Measurements from ENCODE around the gene PLCB4.

DNA sequence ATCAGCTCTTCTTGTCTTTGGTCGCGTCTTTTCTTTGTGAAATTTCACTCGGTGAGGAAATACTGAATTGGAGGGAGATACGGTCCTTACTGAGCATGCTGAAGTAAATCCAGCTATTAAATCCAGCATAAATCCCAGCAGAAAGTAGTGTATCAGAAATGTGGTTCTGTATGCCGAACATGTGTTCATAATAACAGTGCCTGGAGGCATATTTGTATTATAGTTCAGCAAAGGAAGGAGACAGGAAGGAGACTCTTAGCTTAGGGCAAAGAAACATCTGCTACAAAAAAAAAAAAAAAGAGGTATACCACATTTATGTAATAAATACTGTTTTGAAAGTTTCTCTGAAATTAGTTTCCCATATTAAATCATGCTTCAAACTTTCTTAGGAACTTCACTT is 211.8 kb downstream of the PLCB4 start:
- TF ChIP-seq GABPA (IDR thresholded peaks at IDR 0.05; ENCODE audit: low read depth) (no peak), POLR2AphosphoS5 (IDR thresholded peaks at IDR 0.05; ENCODE audit: low read depth, low read length) (no peak), EP300 (IDR thresholded peaks at IDR 0.05; ENCODE audit: borderline replicate concordance in 1 of 2, low read depth in 1 of 2, low read length in 1 of 2) (peak in 1 of 2 experiments; percentile 33; a peak in 1 of 4 replicates), YY1 (IDR thresholded peaks at IDR 0.05; ENCODE audit: low read depth) (no peak), FOXM1 (IDR thresholded peaks at IDR 0.05; ENCODE audit: low read depth) (no peak), RXRA (IDR thresholded peaks at IDR 0.05; ENCODE audit: borderline replicate concordance, low read depth) (no peak), RFX5 (IDR thresholded peaks at IDR 0.05; ENCODE audit: low read length) (no peak), SMC3 (IDR thresholded peaks at IDR 0.05; ENCODE audit: low read depth, low read length) (no peak), TEAD4 (IDR thresholded peaks at IDR 0.05; ENCODE audit: borderline replicate concordance, insufficient read depth) (no peak)
- TF ChIP-seq, protein P1, sequence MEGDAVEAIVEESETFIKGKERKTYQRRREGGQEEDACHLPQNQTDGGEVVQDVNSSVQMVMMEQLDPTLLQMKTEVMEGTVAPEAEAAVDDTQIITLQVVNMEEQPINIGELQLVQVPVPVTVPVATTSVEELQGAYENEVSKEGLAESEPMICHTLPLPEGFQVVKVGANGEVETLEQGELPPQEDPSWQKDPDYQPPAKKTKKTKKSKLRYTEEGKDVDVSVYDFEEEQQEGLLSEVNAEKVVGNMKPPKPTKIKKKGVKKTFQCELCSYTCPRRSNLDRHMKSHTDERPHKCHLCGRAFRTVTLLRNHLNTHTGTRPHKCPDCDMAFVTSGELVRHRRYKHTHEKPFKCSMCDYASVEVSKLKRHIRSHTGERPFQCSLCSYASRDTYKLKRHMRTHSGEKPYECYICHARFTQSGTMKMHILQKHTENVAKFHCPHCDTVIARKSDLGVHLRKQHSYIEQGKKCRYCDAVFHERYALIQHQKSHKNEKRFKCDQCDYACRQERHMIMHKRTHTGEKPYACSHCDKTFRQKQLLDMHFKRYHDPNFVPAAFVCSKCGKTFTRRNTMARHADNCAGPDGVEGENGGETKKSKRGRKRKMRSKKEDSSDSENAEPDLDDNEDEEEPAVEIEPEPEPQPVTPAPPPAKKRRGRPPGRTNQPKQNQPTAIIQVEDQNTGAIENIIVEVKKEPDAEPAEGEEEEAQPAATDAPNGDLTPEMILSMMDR (IDR thresholded peaks at IDR 0.05) = no peak
- TF ChIP-seq, protein P2, sequence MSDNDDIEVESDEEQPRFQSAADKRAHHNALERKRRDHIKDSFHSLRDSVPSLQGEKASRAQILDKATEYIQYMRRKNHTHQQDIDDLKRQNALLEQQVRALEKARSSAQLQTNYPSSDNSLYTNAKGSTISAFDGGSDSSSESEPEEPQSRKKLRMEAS (IDR thresholded peaks at IDR 0.05; ENCODE audit: low read depth) = no peak

Data from SK-N-SH (cell line).